Measurements from ENCODE around the gene ALCAM. TPM values are rescaled to one million over a fixed set of nuclear protein-coding genes. Genes with fewer than 3 reads are reported as not detected.

ALCAM gene
- total and polyA plus RNA-seq, 2 of the 8 experiments (the other 6 are each of a cell fraction or from before 2014, with no cell fraction given) = 10.8 to 33.0 TPM

GRCh38 chr3:105533960-105534359, 167.3 kb downstream of the ALCAM start:
- no peak overlapping the region for H3K4me3 ChIP-seq (ENCODE audit: extremely low read depth in 1 of 4, insufficient read depth in 2 of 4, low read depth in 3 of 4, low read length in 4 of 4)
- no peak overlapping the region for H2BK120ac ChIP-seq (replicated peaks; ENCODE audit: low read depth, low read length)
- H3K27me3 ChIP-seq (replicated peaks in 1 of 4; ENCODE audit: control insufficient read depth in 3 of 4, extremely low read depth in 1 of 4, insufficient read depth in 3 of 4, low read length in 3 of 4) = no peaks in the 10 kb centered on the region
- CTCF ChIA-PET (ENCODE audit: partially characterized antibody) = no interaction called here
- H2BK20ac ChIP-seq (ENCODE audit: low read length) = no peak overlapping the region
- H4K20me1 ChIP-seq (replicated peaks in 1 of 2; ENCODE audit: control insufficient read depth in 1 of 2, insufficient read depth in 2 of 2, low read length in 2 of 2) = no peaks in the 10 kb centered on the region
- H2BK5ac ChIP-seq (ENCODE audit: low read depth, low read length) = no peak overlapping the region
- FAIRE-seq (no peak), DNase-seq (ENCODE audit: low read depth in 1 of 2, low spot score in 2 of 2) (no peak)
- no peaks in the 10 kb centered on the region for H3K79me2 ChIP-seq (ENCODE audit: control insufficient read depth in 1 of 2, insufficient read depth in 2 of 2, low read length in 2 of 2)
- no peak overlapping the region for H2AFZ ChIP-seq (ENCODE audit: low read length)
- H3K9me3 ChIP-seq (ENCODE audit: insufficient read depth in 2 of 2, low read depth in 1 of 2, low read length in 1 of 2) = no peaks in the 10 kb centered on the region
- H4K8ac ChIP-seq (ENCODE audit: extremely low read depth, insufficient read depth, low read length) = no peak overlapping the region
- no peak overlapping the region for H3K56ac ChIP-seq (replicated peaks; ENCODE audit: insufficient read length, low read depth, low read length)
- H3K23me2 ChIP-seq (ENCODE audit: low read depth, low read length) = no peaks in the 10 kb centered on the region
- no peak overlapping the region for H3K4ac ChIP-seq (replicated peaks; ENCODE audit: insufficient read length, low read depth, low read length)
- no peak overlapping the region for H3K9ac ChIP-seq (replicated peaks in 1 of 4; ENCODE audit: extremely low read depth in 1 of 4, low read depth in 3 of 4, low read length in 3 of 4)
- POLR2A ChIA-PET (ENCODE audit: partially characterized antibody) = no interaction called here
- H2BK12ac ChIP-seq (ENCODE audit: low read depth, low read length) = no peak overlapping the region
- WGBS, 2 experiments (ENCODE audit: extremely low coverage in 1 of 2, insufficient coverage in 1 of 2, insufficient read length in 1 of 2, insufficient replicate concordance in 2 of 2, low coverage in 1 of 2, low lambda C conversion rate in 2 of 2, missing lambda C conversion rate in 1 of 2) = 88% methylated on average over 3 of the region's 3 CpGs; no CpG with 5 or more reads in 1 of the 2 experiments
- H2AK5ac ChIP-seq (ENCODE audit: low read depth, low read length) = no peak overlapping the region
- H3K18ac ChIP-seq (ENCODE audit: extremely low read depth, low read length) = no peak overlapping the region
- no peak overlapping the region for H3K23ac ChIP-seq (ENCODE audit: insufficient read length)
- no peak overlapping the region for H3K14ac ChIP-seq (ENCODE audit: insufficient read length)
- H2BK15ac ChIP-seq (ENCODE audit: low read length) = no peak overlapping the region
- H3K79me1 ChIP-seq (ENCODE audit: low read depth, low read length) = no peaks in the 10 kb centered on the region
- H3K4me2 ChIP-seq (ENCODE audit: insufficient read depth in 1 of 2, low read depth in 2 of 2, low read length in 2 of 2) = no peak overlapping the region
- no peak overlapping the region for H3K27ac ChIP-seq (ENCODE audit: low read depth, low read length)
- H3K36me3 ChIP-seq (ENCODE audit: control insufficient read depth in 2 of 4, insufficient read depth in 4 of 4, low read length in 3 of 4) = peaks cover 0 to 18% (median 2%) of the 10 kb centered on the region in 4 experiments; a peak in 5 of 8 replicates
- no peak for TF ChIP-seq KDM4A (IDR thresholded peaks at IDR 0.05; ENCODE audit: low read depth, low read length, severe bottlenecking)
- TF ChIP-seq SIN3A (conservative IDR thresholded peaks at IDR 0.05 in 1 of 2, IDR thresholded peaks at IDR 0.05 in 1 of 2; ENCODE audit: low read depth in 1 of 2, low read length in 2 of 2) = no peak
- TF ChIP-seq JUN (IDR thresholded peaks at IDR 0.05; ENCODE audit: low read depth, low read length) = no peak
- no peak for TF ChIP-seq TCF12 (IDR thresholded peaks at IDR 0.05; ENCODE audit: low read depth, low read length)
- no peak for TF ChIP-seq USF2 (IDR thresholded peaks at IDR 0.05; ENCODE audit: low read length)
- H4K91ac ChIP-seq (replicated peaks; ENCODE audit: insufficient read length, low read length) = no peak overlapping the region
- no peaks in the 10 kb centered on the region for H3K4me1 ChIP-seq (replicated peaks in 1 of 4; ENCODE audit: control insufficient read depth in 3 of 4, insufficient read depth in 4 of 4, low read length in 3 of 4)
- no peak overlapping the region for H4K5ac ChIP-seq (ENCODE audit: insufficient read length, low read depth, low read length)

Data from H1 (cell line).